LNCaP clone FGC (cell line): ENCODE results near the gene PARD6G.

ENCODE experiments used
- DNase-seq: peaks from one replicate; pipeline ENCODE4 v3.0.0-alpha.2; 2011; ENCODE audit warnings: low read depth
- H3K4me3 ChIP-seq: 2 replicates; pipeline ENCODE4 v1.5.1; 2011; ENCODE audit warnings: mild to moderate bottlenecking, low read depth, low read length, control low read depth
- TF ChIP-seq, protein P1 (sequence below): IDR thresholded peaks from 2 replicates; pipeline ENCODE4 v1.5.1; 2012; ENCODE audit warnings: mild to moderate bottlenecking; ENCODE audit not compliant: control insufficient read depth, insufficient read depth; ENCODE audit errors: extremely low read depth

Gene PARD6G

GRCh38 chr18:80149667-80150066, 97.6 kb downstream of the PARD6G start:
- no peak for DNase-seq
- TF ChIP-seq, protein P1, sequence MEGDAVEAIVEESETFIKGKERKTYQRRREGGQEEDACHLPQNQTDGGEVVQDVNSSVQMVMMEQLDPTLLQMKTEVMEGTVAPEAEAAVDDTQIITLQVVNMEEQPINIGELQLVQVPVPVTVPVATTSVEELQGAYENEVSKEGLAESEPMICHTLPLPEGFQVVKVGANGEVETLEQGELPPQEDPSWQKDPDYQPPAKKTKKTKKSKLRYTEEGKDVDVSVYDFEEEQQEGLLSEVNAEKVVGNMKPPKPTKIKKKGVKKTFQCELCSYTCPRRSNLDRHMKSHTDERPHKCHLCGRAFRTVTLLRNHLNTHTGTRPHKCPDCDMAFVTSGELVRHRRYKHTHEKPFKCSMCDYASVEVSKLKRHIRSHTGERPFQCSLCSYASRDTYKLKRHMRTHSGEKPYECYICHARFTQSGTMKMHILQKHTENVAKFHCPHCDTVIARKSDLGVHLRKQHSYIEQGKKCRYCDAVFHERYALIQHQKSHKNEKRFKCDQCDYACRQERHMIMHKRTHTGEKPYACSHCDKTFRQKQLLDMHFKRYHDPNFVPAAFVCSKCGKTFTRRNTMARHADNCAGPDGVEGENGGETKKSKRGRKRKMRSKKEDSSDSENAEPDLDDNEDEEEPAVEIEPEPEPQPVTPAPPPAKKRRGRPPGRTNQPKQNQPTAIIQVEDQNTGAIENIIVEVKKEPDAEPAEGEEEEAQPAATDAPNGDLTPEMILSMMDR, result no peak
- no peak overlapping the region for H3K4me3 ChIP-seq

DNA sequence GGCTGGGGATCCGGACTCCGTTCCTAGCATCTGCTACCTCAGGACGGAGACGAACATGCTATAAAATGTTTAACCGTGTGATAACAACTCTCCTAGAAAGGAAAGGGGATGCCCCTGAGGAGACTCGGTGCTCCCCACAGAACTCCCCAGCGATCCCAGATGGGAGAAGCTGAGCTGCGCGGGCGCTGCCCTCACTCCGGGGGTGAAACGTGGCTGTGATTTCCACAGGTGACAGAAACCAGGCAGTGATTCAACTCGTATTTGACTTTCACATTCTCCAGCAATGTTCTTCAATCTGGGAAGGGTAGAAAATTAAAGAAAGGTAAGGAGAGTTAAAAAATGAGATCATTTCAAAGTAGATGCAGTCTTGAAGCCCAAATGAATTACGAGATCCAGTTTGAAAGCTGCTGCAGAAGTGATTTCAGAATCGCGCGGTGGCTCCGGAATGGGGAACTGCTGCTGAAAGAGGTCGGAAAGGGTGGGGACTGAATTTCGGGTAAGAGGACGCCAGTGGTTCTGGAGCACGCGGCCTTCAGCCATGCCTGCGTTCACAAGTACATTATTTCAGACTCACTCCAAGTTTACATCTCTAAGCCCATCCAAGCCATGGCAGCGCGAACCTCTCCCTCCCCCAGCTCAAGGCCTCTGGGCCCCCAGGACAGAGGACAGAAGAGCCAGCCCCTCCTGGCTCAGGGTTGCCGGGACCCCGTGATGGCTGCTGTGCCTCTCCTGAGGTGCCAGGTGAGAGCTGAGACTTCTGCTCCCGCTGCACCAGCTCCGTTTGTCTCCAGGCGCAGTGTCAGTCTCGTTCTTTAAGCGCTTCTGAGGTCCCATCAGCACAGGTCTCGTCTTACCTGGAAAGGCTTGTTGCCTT, 98.8 kb downstream of the PARD6G start:
- peak overlapping the region; percentile 71 for H3K4me3 ChIP-seq
- no peak for DNase-seq
- TF ChIP-seq, protein P1, result no peak

DNA sequence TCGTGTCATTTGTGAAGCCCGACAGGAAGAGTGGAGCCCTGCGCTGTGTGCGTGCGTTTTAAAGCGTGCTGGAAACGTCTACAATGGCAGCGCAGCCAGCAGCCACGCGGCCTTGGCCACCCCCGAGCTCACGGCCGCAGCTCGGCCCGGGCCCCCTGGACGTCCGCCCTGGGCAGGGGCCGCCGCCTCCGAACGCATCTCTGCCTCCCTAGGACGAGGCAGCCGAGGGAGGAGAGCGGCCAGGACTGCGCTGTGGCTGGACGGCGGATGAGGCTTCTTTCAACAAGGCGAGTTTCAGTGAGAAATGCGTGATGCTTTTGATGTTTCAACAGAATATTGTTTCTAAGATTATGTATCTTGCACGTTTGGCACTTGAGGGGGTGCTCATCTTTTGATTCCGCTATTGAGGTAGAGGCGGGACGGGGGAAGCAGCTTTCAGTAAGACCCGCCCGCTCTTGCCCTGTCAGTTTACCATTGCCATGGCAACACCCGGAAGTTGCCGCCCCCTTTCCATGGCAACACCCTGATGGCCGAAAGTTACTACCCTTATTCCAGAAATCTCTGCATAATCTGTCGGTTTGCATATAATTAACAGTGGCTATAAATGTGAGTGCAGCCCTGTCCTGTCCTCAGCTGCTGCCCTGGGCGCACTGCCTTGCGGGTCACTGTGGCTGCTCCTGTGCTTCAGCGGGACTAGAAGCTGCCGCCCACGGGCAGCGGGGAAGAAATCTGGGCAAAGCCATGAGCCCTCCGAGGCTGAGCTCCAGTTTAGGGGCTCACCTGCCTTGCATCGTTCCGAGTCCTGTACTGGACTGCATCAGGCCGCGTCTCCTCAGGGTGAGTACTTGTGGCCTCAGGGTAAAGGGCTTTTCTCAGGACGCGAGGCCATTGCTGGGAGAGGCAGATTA, 99.6 kb downstream of the PARD6G start:
- TF ChIP-seq, protein P1, result no peak
- H3K4me3 ChIP-seq, result peak overlapping the region; percentile 71
- DNase-seq, result peak; percentile 81

DNA sequence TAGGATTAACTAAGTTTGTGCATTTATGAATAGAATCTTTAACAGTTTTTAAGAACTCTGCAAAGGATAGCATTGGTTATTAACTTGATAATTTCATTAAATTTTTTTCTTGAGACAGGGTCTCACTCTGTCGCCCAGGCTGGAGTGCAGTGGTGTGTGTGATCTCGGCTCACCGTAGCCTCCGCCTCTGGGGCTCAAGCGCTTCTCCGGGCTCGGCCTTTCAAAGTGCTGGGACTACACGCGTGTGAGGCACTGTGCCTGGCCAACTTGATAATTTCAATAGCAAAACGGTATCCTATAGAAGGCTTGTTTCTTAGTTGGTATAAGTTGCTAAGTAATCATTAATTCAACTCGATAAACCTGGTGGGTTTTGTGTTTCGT, 100.3 kb downstream of the PARD6G start:
- H3K4me3 ChIP-seq, result peak overlapping the region; percentile 71
- DNase-seq, result no peak
- TF ChIP-seq, protein P1, result no peak

DNA sequence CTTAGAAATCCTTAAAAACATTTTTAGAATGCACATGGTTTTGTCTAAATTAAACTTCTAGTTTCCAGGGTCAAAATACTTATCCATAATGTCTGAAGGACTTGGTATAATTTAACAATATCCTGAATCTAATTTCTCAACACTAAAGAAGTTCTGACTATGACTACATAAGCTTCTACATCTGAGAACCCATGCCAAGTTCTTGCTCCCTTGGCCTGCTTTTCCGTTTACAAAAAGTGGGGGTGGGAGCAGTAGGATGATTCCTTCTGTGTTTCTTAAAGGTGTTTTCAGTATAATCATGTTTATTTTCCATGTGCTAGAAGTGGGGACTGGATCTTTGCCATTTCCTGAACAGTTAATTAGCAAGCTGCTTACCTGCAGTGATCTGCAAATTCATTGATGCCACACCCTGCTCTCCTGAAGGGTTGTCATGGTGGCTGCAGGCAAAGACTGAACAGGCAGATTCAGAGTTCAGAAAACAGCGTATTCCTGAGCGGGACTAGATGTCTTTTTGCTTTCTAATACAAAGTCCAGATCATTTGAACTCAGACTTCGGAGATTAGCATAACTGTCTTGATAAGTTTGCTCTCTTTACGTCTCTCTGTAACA, 102.0 kb downstream of the PARD6G start:
- no peak overlapping the region for H3K4me3 ChIP-seq
- TF ChIP-seq, protein P1, result no peak
- no peak for DNase-seq

DNA sequence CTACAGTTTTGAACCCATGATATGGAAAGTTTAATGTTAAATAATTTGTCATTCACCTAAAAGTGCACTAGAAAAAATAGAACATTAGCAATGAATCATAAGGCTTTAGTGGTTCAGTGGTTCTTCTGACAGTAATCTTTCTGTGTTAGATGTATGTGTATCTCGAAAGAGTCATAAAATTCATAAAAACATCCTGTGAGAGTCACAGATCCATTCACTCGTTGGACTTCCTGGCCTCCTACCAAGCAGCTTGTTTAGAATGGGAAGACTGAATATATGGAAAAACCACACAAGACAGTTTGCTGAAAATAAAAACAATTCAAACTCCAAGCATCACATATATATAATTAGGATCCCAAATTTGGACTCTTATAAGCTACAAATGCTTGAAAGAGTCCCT, 103.4 kb downstream of the PARD6G start:
- H3K4me3 ChIP-seq, result no peak overlapping the region
- TF ChIP-seq, protein P1, result no peak
- DNase-seq, result no peak
